SK-N-SH treated with all-trans-retinoic acid at 6 μM for 48 hours (cell line): ENCODE results near the gene BLVRB.

Source experiments
- ATAC-seq: fragments of 200-7000 bp; cut with Tn5 transposase; 3 replicates; pipeline ENCODE4 v1.9.1; 2020; ENCODE audit warnings: mild to moderate bottlenecking, moderate library complexity
- ARNTL ChIP-seq: fragments of 450-650 bp; formaldehyde crosslinking; IDR thresholded peaks from 2 replicates; pipeline ENCODE4 v1.5.0; 2020; ENCODE audit warnings: low read depth, mild to moderate bottlenecking, moderate library complexity, borderline replicate concordance
- BACH2 ChIP-seq: fragments of 250-450 bp; sonication (Bioruptor Pico); IDR thresholded peaks from 2 replicates; pipeline ENCODE4 v1.9.0; 2021; ENCODE audit warnings: mild to moderate bottlenecking, borderline replicate concordance
- CREB5 ChIP-seq: fragments of 250-450 bp; sonication (Bioruptor Pico); IDR thresholded peaks from 2 replicates; pipeline ENCODE4 v1.5.1; 2020; ENCODE audit warnings: low read depth, mild to moderate bottlenecking, moderate library complexity
- CSDC2 ChIP-seq: fragments of 250-450 bp; sonication (Bioruptor Pico); IDR thresholded peaks from 2 replicates; pipeline ENCODE4 v1.5.0; 2020; ENCODE audit warnings: mild to moderate bottlenecking, moderate library complexity
- CSRNP3 ChIP-seq: fragments of 250-450 bp; sonication (Bioruptor Pico); IDR thresholded peaks from 2 replicates; pipeline ENCODE4 v1.5.1; 2021; ENCODE audit warnings: mild to moderate bottlenecking, moderate library complexity
- ESRRG ChIP-seq: fragments of 250-450 bp; sonication (Bioruptor Pico); IDR thresholded peaks from 2 replicates; pipeline ENCODE4 v1.6.1; 2021; ENCODE audit warnings: mild to moderate bottlenecking
- GLIS3 ChIP-seq: fragments of 250-450 bp; sonication (Bioruptor Pico); IDR thresholded peaks from 2 replicates; pipeline ENCODE4 v1.5.0; 2020; ENCODE audit warnings: mild to moderate bottlenecking, moderate library complexity
- ISL1 ChIP-seq: fragments of 250-450 bp; sonication (Bioruptor Pico); IDR thresholded peaks from 2 replicates; pipeline ENCODE4 v2.1.2; 2022; ENCODE audit warnings: mild to moderate bottlenecking, moderate library complexity
- OSR1 ChIP-seq: fragments of 250-450 bp; sonication (Bioruptor Pico); IDR thresholded peaks from 2 replicates; pipeline ENCODE4 v1.8.0; 2022; ENCODE audit warnings: moderate library complexity, mild to moderate bottlenecking, inconsistent platforms
- PATZ1 ChIP-seq: fragments of 250-450 bp; sonication (Bioruptor Pico); IDR thresholded peaks from 2 replicates; pipeline ENCODE4 v1.8.0; 2020; ENCODE audit warnings: mild to moderate bottlenecking, moderate library complexity, borderline replicate concordance
- POU6F1 ChIP-seq: fragments of 250-450 bp; sonication (Bioruptor Pico); IDR thresholded peaks from 2 replicates; pipeline ENCODE4 v1.8.0; 2021; ENCODE audit warnings: low read depth, mild to moderate bottlenecking, moderate library complexity, borderline replicate concordance
- PPARA ChIP-seq: fragments of 250-450 bp; sonication (Bioruptor Pico); IDR thresholded peaks from 2 replicates; pipeline ENCODE4 v1.5.0; 2020; ENCODE audit warnings: mild to moderate bottlenecking, borderline replicate concordance
- RARB ChIP-seq: fragments of 250-450 bp; sonication (Bioruptor Pico); IDR thresholded peaks from 2 replicates; pipeline ENCODE4 v1.8.0; 2021; ENCODE audit warnings: mild to moderate bottlenecking, moderate library complexity
- TCF4 ChIP-seq: fragments of 250-450 bp; sonication (Bioruptor Pico); IDR thresholded peaks from 2 replicates; pipeline ENCODE4 v1.8.0; 2021; ENCODE audit warnings: mild to moderate bottlenecking, moderate library complexity, borderline replicate concordance
- TOX ChIP-seq: fragments of 250-450 bp; sonication (Bioruptor Pico); IDR thresholded peaks from 2 replicates; pipeline ENCODE4 v1.8.0; 2021; ENCODE audit warnings: mild to moderate bottlenecking, moderate library complexity, borderline replicate concordance
- TSHZ2 ChIP-seq: fragments of 250-450 bp; sonication (Bioruptor Pico); IDR thresholded peaks from 2 replicates; pipeline ENCODE4 v1.5.0; 2020; ENCODE audit warnings: mild to moderate bottlenecking, moderate library complexity
- ZC3H10 ChIP-seq: fragments of 250-450 bp; sonication (Bioruptor Pico); IDR thresholded peaks from 2 replicates; pipeline ENCODE4 v1.5.1; 2021; ENCODE audit warnings: mild to moderate bottlenecking, moderate library complexity
- ZFP3 ChIP-seq: fragments of 250-450 bp; sonication (Bioruptor Pico); IDR thresholded peaks from 2 replicates; pipeline ENCODE4 v1.5.0; 2020; ENCODE audit warnings: mild to moderate bottlenecking, moderate library complexity
- ZNF565 ChIP-seq: fragments of 450-650 bp; formaldehyde crosslinking; conservative IDR thresholded peaks from 2 replicates; pipeline ENCODE4 v1.5.0; 2020; ENCODE audit warnings: low read depth, mild to moderate bottlenecking, moderate library complexity
- ZNF70 ChIP-seq: fragments of 450-650 bp; formaldehyde crosslinking; IDR thresholded peaks from 2 replicates; pipeline ENCODE4 v1.5.0; 2020; ENCODE audit warnings: mild to moderate bottlenecking, moderate library complexity
- ZNF8 ChIP-seq: fragments of 450-650 bp; formaldehyde crosslinking; IDR thresholded peaks from 2 replicates; pipeline ENCODE4 v1.5.0; 2020; ENCODE audit warnings: mild to moderate bottlenecking, moderate library complexity

BLVRB gene

GRCh38 chr19:40460185-40460584 lies 5.4 kb downstream of the BLVRB start (continued):
- TF ChIP-seq POU6F1 (CRISPR knock-in tag) = no peak
- no peak for TF ChIP-seq CSRNP3 (CRISPR knock-in tag)
- no peak for TF ChIP-seq TCF4 (CRISPR knock-in tag)
- no peak for TF ChIP-seq ARNTL (CRISPR knock-in tag)

- no peak for TF ChIP-seq TCF4 (CRISPR knock-in tag)
- no peak for TF ChIP-seq CREB5 (CRISPR knock-in tag)
- no peak for TF ChIP-seq RARB (CRISPR knock-in tag)
- TF ChIP-seq ZFP3 = no peak
- no peak for TF ChIP-seq PPARA (CRISPR knock-in tag)
- no peak for TF ChIP-seq ZNF70 (CRISPR knock-in tag)
- TF ChIP-seq TOX (CRISPR knock-in tag) = no peak
- no peak for TF ChIP-seq ISL1 (CRISPR knock-in tag)
- TF ChIP-seq ESRRG (CRISPR knock-in tag) = no peak
- no peak for TF ChIP-seq PATZ1
- TF ChIP-seq BACH2 (CRISPR knock-in tag) = no peak
- no peak for TF ChIP-seq CSRNP3 (CRISPR knock-in tag)
- no peak for TF ChIP-seq TSHZ2
- no peak for TF ChIP-seq OSR1 (CRISPR knock-in tag)
- no peak for TF ChIP-seq ZC3H10 (CRISPR knock-in tag)
- no peak for TF ChIP-seq ARNTL (CRISPR knock-in tag)
- ATAC-seq = no peak
These were observed 7.0 kb downstream of the BLVRB start for GRCh38 chr19:40458597-40458974.

- no peak for ATAC-seq
- no peak for TF ChIP-seq CSDC2 (CRISPR knock-in tag)
- no peak for TF ChIP-seq GLIS3 (CRISPR knock-in tag)
- no peak for TF ChIP-seq ZFP3
- no peak for TF ChIP-seq ZNF8
- TF ChIP-seq TOX (CRISPR knock-in tag) = no peak
- TF ChIP-seq OSR1 (CRISPR knock-in tag) = no peak
- TF ChIP-seq ZNF565 (CRISPR knock-in tag) = no peak
- no peak for TF ChIP-seq ISL1 (CRISPR knock-in tag)
- TF ChIP-seq TCF4 (CRISPR knock-in tag) = no peak
- no peak for TF ChIP-seq ZNF70 (CRISPR knock-in tag)
- no peak for TF ChIP-seq PPARA (CRISPR knock-in tag)
- no peak for TF ChIP-seq RARB (CRISPR knock-in tag)
- no peak for TF ChIP-seq BACH2 (CRISPR knock-in tag)
- TF ChIP-seq CREB5 (CRISPR knock-in tag) = no peak
- TF ChIP-seq ARNTL (CRISPR knock-in tag) = no peak
- TF ChIP-seq ESRRG (CRISPR knock-in tag) = no peak
- no peak for TF ChIP-seq ZC3H10 (CRISPR knock-in tag)
- no peak for TF ChIP-seq POU6F1 (CRISPR knock-in tag)
- TF ChIP-seq, all 23 proteins: peak for 0
These were observed 7.5 kb downstream of the BLVRB start for GRCh38 chr19:40457953-40458596.
